GM18951 (cell line): Measurements from ENCODE around the gene SLC27A6.
"Not testable (repeated sequence)": the region's sequence is repeated elsewhere in the genome, so short reads cannot be mapped to it uniquely, and the experiment has no call there.

Source experiments
- POLR2A ChIP-seq: IDR thresholded peaks from 4 replicates; pipeline ENCODE4 v1.6.1; 2011; ENCODE audit warnings: mild to moderate bottlenecking; ENCODE audit not compliant: insufficient read length, insufficient read depth; ENCODE audit errors: extremely low read depth
- in situ Hi-C: fragments of 300-500 bp; cut with MboI; formaldehyde crosslinking; loops from one replicate; pipeline ENCODE4 v1.12.0; 2022; ENCODE audit warnings: low sequenced_read_pairs, mixed read lengths, inconsistent platforms; ENCODE audit not compliant: unreplicated experiment

Gene SLC27A6

DNA sequence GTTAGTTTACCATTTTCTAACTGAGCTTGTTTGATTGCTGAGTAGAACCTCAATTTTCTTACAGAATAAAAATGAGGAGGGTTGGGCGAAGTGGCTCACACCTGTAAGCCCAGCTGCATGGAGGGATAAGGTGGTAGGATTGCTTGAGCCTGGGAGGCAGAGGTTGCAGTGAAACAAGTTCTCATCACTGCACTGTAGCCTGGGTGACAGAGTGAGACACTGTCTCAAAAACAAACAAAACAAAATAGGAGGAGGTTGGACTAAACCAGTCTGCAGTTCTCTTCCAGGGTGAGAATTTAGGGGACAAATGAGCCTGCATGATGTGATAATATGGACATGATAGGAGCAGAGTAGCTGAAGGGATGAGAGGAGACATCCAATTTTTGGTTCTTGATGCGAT, 57.3 kb downstream of the SLC27A6 start:
- in situ Hi-C loops, result no loop called here
- no peak for TF ChIP-seq POLR2A

DNA sequence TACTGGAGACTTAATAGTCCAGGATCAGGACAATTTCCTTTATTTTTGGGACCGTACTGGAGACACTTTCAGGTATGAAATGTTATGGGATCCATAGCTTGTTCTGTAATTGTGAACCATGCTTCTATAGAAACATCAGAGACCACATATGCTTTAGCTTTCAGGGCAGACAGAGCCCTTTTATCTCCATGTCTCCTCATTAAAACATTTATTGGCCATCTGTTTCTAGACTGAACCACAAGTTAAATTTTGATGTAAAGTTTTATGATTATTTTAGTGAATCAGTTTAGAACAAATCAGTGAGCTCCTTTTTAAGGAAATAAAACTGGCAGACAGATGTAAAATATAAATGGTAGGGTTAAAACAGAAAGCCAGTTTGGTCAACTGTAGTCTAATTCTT, 62.0 kb downstream of the SLC27A6 start:
- no peak for TF ChIP-seq POLR2A
- in situ Hi-C loops, result no loop called here

DNA sequence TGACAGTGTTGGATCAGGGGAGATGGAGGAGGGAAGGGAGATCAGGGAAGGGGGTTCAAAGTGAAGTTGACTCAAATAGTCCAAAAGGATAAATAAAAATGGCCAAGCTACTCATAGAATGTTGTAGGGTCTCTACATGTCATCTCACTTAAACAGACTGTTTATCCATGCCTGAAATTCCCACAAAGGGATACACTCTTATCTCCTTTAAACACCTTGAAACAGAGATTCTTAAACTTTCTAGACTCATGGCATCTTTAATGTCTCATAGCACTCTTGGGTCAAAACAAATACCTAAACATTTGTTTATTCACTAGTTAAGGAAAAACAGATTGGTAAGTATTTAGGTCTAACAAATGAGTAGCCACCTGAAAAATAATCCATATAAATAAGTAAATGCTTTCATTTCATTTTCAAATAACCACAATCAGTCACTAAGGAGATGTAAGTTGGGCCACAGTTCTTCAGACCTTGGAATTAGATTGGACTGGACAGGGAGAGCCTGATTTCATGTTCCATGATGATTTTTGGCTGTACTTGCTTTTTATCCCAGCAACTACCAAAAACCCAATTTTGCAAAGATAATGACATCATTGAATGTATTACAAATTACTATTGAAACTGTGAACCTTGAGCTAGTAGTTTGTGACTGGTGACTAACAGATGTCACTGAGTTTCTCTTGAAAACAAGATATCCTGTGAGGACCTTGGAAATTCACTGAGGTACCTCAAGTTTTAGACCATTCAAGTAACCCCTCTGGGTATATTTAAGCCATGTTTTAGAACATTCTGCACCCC, 66.8 kb downstream of the SLC27A6 start:
- in situ Hi-C loops, result no loop called here
- TF ChIP-seq POLR2A, result no peak

DNA sequence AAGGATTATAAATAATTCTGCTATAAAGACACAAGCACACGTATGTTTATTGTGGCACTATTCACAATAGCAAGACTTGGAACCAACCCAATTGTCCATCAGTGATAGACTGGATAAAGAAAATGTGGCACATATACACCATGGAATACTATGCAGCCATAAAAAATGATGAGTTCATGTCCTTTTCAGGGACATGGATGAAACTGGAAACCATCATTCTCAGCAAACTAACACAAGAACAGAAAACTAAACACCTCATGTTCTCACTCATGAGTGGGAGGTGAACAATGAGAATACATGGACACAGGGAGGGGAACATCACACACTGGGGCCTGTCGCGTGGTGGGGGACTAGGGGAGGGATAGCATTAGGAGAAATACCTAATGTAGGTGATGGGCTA, 71.0 kb downstream of the SLC27A6 start:
- in situ Hi-C loops, result not testable (repeated sequence)

DNA sequence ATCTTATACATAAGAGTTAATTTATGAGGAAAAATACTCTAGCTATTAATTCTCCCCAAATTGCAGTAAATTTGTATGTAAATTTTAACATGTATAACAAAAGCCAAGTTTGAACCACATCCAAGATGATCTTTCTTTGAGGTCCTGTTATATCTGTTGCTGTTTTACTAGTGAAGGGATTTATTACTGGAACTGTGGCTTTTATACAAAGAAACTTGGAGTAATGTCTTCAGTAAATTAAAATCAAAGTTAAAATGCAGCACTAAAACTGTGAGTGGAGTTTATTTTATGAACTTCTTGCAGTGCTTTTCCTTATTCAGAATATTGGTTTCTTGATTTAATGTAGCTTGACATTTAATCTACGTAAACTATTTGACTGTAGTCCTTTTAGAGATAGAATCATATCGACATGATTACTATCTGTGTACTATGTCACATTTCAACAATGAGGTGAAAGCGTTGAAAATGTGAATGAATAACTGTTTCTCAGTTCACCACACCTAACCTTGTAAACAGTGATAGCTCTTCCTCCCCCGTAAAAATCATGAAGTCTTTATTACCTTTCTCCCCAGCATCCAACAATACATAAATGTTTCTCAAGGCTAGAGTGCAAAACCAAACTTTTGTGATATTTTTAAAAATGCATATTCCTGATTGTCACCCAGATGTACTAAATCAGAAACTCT, 76.1 kb downstream of the SLC27A6 start:
- no peak for TF ChIP-seq POLR2A

DNA sequence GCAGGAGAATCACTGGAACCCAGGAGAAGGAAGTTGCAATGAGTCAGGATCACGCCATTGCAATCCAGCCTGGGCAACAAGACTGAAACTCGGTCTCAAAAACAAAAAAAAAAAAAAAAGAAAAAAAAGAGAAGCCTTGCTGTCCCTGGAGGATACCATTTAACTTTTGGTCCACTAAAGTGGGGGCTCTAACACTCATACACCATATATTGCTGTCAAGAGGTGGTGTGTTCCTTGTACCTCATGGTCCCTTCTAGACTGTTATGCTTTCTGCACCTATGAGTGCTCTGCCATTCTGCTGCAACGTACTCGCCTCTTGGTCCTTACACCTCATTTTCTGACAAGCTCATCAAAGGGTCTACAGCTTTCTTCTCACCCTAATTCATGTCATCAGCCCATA, 77.0 kb downstream of the SLC27A6 start:
- in situ Hi-C loops, result no loop called here
- TF ChIP-seq POLR2A, result no peak

More for the DNA sequence above, 76.1 kb downstream of the SLC27A6 start:
- in situ Hi-C loops, result no loop called here

DNA sequence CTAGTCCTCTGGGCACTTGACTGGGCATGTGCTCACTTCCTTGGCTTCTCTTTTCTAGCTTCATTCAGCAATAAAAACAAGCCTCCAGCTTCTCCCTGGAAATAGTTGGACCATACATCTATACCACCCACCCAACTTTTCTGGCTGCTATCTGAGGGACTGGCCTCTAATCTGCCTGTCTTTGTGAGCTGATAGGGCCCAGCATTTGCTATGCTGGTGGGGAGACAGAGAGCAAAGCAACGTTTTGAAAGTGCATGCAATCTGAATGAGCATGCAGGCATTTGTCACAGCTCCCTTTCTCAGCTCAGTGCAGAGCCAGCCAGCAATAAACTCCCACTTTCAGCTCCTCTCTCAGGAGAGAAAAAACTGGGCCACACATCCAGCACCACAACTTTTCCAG, 78.6 kb downstream of the SLC27A6 start:
- no peak for TF ChIP-seq POLR2A
- in situ Hi-C loops, result no loop called here

DNA sequence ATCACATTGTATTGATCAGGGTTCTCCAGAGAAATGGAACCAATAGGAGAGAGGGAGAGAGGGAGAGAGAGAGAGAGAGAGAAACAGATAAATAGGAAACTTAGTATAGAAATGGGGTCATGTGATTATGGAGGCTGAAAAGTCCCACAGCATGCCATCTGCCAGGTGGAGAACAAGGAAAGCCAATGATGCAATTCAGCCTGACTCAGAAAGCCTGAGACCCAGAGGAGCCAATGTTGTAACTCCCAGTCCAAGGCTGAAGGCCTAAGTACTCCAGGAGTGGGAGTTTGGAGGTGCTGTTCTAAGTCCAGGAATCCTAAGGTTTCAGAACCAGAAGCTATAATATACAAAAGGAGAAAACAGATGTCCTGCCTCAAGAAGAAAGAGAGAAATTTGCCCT, 80.9 kb downstream of the SLC27A6 start:
- no peak for TF ChIP-seq POLR2A
- in situ Hi-C loops, result no loop called here

DNA sequence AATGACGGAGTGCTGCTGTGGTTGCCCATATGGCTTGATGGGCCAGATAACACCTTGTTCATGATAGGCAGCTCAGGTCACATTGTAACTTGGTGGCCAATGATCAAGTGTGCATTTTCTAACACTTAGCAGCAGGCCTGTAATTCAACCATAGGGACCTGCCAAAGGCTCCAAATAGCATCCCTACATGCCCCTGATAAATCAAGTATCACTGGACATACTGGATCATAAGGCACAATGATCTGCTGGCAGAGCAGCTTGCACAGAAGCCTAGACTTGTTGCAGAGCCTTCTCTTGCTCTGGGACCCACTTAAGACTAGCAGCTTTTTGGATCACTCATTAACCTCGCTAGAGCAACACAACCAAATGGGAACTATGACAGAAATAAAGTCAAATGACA, 83.2 kb downstream of the SLC27A6 start:
- in situ Hi-C loops, result no loop called here
- TF ChIP-seq POLR2A, result no peak

DNA sequence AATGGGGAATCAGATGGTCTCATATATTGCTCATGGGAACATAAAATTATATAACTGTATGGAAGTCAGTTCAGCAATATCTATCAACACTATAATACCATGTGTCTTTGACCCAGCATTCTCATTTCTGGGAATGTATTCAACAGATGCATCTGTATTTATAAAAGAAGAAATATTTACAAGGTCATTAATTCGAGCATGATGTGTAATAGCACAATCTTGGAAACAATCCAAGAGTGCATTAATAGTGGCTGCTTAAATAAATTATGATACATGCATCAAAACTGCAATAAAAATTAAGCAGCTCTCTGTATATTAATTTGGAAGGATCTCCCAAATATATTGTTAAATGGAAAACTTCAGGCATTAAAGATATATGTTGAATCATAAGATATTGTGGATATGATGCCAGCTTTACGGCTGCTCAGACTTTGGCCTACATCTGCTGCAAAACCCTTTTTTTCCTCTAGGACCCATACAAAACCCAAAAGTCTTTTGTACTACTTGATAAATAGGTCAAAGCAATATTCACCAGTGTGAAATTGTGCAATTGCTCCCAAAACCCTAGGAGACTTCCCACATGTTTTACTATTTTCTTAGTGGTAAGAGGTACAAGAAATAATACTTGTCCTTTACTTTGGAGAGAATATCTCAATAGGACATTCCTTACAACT, 84.0 kb downstream of the SLC27A6 start:
- no peak for TF ChIP-seq POLR2A
- in situ Hi-C loops, result no loop called here

DNA sequence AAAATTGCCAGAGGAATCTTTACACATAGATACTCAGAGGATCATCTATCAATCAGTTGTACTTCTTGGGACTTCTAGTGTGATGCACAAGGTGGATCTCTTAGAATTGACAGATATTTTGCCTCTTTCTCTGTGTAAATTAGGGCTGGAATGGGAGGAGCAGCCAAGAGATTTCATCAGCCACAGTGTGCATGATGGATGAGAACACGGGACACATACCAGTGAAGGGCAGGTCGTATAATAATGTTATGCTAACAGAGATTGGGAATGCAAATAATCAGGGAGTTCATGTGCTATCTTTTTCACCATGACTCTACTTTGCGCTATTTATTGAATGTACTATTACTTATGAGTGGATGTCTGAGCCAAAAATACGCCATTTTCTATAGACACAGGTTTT, 86.0 kb downstream of the SLC27A6 start:
- TF ChIP-seq POLR2A, result no peak
- in situ Hi-C loops, result no loop called here

DNA sequence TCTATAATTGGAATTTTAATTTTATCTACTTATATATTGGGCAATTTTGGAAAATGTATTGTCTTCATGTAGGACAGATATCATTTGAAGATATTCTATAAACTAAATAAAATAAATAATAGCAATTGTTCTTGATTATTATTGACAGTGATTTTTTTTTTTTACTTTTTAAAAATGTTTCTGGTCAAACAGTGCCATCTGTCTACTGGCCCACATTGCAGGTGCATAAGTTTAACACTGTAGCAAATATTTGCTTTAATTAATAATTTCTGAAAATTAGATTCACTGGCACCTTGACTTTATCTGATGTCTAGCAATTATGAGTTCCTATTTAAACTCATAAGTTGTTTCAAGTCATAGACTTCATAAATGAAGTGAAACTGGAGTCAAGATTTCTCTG, 88.2 kb downstream of the SLC27A6 start:
- TF ChIP-seq POLR2A, result no peak
- in situ Hi-C loops, result no loop called here

DNA sequence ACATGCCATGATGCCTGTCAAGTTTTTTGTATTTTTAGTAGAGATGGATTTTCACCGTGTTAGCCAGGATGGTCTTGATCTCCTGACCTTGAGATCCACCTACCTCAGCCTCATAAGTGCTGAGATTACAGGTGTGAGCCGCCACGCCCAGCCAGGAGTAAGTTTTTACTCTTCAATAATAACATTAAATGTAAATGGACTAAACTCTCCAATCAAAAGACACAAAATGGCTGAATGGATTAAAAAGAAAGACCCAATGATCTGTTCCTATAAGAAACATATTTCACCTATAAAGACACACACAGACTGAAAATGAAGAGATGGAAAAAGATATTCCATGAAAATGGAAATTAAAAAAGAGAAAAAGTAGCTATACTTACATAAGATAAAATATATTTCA, 92.0 kb downstream of the SLC27A6 start:
- no peak for TF ChIP-seq POLR2A
- in situ Hi-C loops, result no loop called here

DNA sequence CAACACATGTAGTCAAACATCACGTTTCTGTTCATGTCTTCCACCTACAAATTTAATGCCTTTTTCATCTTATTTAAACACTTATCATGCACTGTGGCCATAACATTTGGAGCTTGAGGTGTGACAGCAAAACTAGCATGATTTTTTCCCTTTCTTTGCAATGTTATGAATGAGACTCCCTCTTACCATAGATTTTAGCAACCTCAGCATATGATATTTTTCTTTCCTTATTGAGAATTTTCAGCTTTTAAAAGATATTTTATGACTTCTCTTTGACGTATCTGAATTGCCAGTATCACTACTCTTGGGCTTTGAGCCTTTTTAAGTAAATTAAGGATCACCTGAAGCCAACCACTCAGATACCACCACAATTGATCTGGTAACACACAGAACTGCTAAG, 96.6 kb downstream of the SLC27A6 start:
- in situ Hi-C loops, result no loop called here
- TF ChIP-seq POLR2A, result no peak
